GM12801 (cell line): ENCODE results near the gene PDE6B.

Source experiments
- TF ChIP-seq, protein P1 (sequence below): IDR thresholded peaks from one replicate; pipeline ENCODE4 v1.5.1; 2011; ENCODE audit warnings: control low read depth; ENCODE audit not compliant: insufficient read length; ENCODE audit errors: extremely low read depth

Gene PDE6B

DNA sequence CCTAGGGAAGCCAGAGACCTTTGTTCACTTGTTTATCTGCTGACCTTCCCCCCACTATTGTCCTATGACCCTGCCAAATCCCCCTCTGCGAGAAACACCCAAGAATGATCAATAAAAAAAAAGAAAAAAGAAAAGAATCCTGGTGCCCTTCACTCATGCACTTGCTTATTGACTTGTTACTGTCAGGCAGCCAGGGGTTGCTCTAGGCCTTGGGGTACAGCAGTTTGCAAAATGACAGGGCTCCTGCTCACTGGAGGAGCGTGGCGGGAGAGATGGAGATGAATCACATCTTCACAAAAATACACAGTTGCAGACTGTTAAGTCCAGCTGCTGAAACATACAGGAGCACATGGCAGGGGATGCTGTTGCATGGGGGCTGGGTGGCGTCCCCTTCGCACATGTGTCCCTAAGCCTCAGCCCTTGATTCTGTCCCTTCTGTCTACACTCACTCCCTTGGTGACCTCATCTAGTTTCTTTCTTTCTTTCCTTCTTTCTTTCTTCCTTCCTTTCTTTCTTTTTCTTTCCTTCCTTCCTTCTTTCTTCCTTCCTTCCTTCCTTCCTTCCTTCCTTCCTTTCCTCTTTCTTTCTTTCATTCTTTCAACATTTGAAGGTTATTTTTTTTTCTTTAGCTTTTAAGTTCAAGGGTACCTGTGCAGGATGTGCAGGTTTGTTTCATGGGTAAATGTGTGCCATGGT lies 32.4 kb upstream of the PDE6B start:
- TF ChIP-seq, protein P1, sequence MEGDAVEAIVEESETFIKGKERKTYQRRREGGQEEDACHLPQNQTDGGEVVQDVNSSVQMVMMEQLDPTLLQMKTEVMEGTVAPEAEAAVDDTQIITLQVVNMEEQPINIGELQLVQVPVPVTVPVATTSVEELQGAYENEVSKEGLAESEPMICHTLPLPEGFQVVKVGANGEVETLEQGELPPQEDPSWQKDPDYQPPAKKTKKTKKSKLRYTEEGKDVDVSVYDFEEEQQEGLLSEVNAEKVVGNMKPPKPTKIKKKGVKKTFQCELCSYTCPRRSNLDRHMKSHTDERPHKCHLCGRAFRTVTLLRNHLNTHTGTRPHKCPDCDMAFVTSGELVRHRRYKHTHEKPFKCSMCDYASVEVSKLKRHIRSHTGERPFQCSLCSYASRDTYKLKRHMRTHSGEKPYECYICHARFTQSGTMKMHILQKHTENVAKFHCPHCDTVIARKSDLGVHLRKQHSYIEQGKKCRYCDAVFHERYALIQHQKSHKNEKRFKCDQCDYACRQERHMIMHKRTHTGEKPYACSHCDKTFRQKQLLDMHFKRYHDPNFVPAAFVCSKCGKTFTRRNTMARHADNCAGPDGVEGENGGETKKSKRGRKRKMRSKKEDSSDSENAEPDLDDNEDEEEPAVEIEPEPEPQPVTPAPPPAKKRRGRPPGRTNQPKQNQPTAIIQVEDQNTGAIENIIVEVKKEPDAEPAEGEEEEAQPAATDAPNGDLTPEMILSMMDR, result no peak

DNA sequence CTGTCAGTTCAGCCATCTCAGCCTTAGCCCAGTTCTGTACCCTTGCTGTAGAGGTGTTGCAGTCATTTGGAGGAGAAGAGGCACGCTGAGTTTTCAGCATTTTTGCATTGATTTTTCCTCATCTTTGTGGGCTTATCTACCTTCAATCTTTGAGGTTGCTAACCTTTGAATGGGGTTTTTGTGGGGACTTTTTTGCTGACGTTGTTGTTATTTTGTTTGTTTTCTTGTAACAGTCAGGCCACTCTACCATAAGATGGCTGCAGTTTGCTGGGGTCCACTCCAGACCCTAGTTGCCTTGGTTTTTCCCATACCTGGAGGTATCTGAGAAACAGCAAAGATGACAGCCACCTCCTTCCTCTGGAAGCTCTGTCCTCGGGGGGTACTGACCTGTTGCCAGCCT lies 26.4 kb upstream of the PDE6B start:
- TF ChIP-seq, protein P1, result no peak

DNA sequence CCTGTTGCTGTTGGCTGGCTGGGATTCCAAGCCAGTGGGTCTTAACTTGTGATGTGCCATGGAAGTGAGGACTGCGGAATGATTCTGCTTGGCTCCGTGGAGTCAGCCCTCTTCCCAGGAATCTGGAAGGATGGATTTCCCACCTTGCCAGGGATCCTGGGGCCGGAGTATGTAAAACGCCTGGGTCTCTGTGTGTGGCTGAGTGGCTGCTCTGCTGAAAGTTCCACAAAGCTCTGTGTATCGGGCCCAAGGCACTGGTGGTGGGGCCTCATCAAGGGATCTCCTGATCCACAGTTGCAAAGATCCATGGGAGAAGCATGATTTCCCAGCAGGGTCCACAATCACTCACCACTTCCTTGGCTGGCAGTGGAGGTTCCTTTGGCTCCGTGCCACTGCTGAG lies 25.2 kb upstream of the PDE6B start:
- TF ChIP-seq, protein P1, result no peak

DNA sequence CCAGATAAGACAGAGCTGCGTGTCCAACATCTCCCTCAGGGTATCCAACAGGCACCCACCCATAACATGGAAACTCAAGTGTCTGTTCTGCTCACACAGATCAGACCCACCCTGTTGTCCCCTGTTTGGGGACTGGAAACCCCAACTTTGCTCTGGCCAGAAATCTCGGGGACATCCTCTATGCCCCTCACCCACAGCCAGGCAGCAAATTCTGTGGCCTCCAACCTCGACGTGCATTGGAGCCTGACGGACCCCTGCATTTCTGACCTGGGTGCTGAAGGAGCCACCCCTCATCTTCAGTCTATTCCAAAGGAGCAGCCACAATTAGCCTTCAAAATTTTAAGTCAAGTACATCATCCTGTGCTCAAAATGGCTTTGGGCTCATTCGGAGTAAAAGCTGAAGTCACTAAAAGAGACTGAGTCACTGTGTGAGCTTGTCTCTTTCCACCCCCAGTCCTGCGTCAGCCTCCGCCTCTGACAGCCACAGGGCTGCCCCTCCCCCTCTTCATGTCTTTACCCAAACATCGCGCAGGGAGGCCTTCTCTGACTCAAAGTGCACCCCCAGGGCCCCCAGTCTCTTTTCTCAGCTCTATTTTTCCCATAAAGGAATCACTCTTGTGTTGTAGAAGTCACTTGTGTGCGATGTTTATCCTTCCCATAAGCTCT lies 24.4 kb upstream of the PDE6B start:
- TF ChIP-seq, protein P1, result no peak

DNA sequence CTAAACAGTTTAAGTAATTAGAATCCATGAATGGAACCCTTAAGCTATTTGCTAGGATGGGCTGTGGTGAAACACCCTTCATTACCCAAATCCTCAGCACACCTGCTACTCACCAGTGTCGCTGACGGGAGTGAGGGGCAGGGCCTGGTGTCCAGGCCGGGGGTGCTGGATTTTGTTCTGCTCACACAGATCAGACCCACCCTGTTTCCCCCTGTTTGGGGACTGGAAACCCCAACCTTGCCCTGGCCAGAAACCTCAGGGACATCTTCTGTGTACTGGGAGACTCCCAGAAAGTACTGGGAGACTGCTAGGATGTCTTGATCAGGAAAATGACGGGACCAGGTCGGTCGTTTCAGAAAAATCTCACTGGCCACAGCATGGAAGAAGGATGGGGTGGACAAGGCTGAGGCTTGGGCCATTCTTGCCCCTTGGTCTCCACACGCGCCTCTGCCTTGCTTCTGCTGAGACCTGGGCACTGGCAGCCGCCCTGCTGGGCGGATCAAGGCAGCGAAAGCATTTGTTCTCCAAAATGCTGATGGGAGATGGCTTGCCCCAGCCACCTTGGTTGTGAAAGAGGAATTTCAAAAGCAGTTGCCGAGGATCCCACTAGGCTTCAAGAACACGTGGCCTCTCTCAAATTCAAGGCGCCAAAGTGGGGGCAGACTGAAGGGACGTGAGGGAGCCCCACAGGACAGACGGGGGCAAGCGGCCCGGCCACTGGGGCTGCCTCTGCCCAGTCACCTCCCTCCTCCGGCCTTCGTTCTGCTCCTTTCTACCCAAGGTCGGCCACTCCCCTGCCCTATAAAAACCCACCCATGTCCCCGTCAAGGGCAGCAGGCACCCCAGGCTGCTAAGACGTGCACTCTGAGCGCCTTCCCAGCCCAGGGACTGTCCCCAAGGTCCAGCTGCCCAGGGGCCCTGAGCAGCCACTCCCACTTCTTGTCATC lies 23.5 kb upstream of the PDE6B start:
- TF ChIP-seq, protein P1, result no peak

DNA sequence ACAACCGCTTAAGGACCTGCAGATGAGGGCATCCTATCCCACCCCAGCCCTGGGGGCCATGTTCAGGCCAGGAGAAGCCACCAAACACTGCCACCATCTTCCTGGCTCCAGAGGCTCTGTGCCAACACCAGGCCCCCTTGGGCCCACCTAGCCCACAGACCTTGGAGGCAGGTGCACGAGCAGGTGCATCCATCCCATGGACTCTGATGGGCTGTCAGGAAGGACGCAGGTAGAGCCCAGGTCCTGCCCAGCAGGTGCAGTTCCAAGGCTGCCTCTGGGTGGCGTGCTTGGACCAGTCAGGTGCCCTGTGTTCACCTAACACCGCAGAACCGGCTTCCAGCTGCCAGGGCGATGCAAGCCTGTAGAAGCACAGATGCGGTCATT lies 22.8 kb upstream of the PDE6B start:
- TF ChIP-seq, protein P1, result no peak

DNA sequence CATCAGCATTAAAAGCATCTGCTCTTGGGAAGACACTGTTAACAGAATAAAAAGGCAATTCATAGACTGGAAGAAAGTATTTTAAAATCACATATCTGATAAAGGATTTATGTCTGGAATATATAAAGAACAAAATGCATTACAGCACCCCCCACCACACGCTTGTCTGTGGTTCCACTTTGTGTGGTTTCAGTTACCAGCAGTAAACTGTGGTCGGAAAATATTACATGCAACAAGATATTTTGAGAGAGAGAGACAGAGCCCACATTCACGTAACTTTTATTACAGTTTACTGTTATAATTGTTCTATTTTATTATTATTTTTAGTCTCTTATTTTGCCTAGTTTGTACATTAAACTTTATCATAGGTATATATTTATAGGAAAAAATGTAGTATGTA lies 21.2 kb upstream of the PDE6B start:
- TF ChIP-seq, protein P1, result no peak
